WTC11 (cell line): ENCODE data around the gene CCDC74B. TPM values are rescaled to one million over a fixed set of nuclear protein-coding genes. Genes with fewer than 3 reads are reported as not detected.
"Not testable (repeated sequence)": the region's sequence is repeated elsewhere in the genome, so short reads cannot be mapped to it uniquely, and the experiment has no call there.

Experiments
- ATAC-seq: fragments of 200-7000 bp; cut with Tn5 transposase; 2 replicates; pipeline ENCODE4 v1.10.0; 2021; ENCODE audit warnings: mild to moderate bottlenecking, moderate library complexity
- CTCF ChIA-PET: fragments of 300-600 bp; sonication (Branson Sonifier 250); formaldehyde crosslinking; loops from one replicate; lab custom pipeline; 2021; ENCODE audit warnings: antibody characterized with exemption; lab: Charles Lee
- POLR2A ChIA-PET: fragments of 350-600 bp; sonication (Branson Sonifier 250); formaldehyde crosslinking; loops from one replicate; lab custom pipeline; 2021; ENCODE audit warnings: antibody characterized with exemption; lab: Charles Lee
- DNase-seq: peaks from one replicate; pipeline ENCODE4 v3.0.0; 2021; ENCODE audit warnings: low spot score
- H3K27ac Mint-ChIP-seq: 2 replicates; pipeline ENCODE4 v1.8.0; 2021; ENCODE audit warnings: mixed read lengths
- H3K27me3 Mint-ChIP-seq: 2 replicates; pipeline ENCODE4 v1.8.0; 2021; ENCODE audit warnings: low read depth, mild to moderate bottlenecking, moderate library complexity, mixed read lengths
- H3K36me3 Mint-ChIP-seq: 2 replicates; pipeline ENCODE4 v1.8.0; 2021; ENCODE audit warnings: mixed read lengths
- H3K4me1 Mint-ChIP-seq: 2 replicates; pipeline ENCODE4 v1.8.0; 2022; ENCODE audit warnings: mixed read lengths
- H3K4me3 Mint-ChIP-seq: 2 replicates; pipeline ENCODE4 v1.8.0; 2021; ENCODE audit warnings: mild to moderate bottlenecking, moderate library complexity, mixed read lengths
- H3K9me3 Mint-ChIP-seq: 2 replicates; pipeline ENCODE4 v1.8.0; 2021; ENCODE audit warnings: mixed read lengths
- CREB1 ChIP-seq: sonication (generic); formaldehyde crosslinking; IDR thresholded peaks from 2 replicates; pipeline ENCODE4 v1.8.0; 2023; ENCODE audit warnings: mild to moderate bottlenecking, missing genetic modification reagents
- CTCF ChIP-seq: fragments of 200-600 bp; IDR thresholded peaks from 2 replicates; pipeline ENCODE4 v1.8.0; 2022; ENCODE audit warnings: antibody characterized with exemption
- E2F4 ChIP-seq: sonication (generic); formaldehyde crosslinking; IDR thresholded peaks from 2 replicates; pipeline ENCODE4 v1.8.1; 2022; ENCODE audit warnings: low read depth, mild to moderate bottlenecking, moderate library complexity, missing genetic modification reagents, borderline replicate concordance
- MLX ChIP-seq: sonication (generic); formaldehyde crosslinking; IDR thresholded peaks from 2 replicates; pipeline ENCODE4 v1.8.1; 2023; ENCODE audit warnings: mild to moderate bottlenecking, missing genetic modification reagents, moderate library complexity
- PRDM15 ChIP-seq: sonication (generic); formaldehyde crosslinking; IDR thresholded peaks from 2 replicates; pipeline ENCODE4 v1.8.0; 2022; ENCODE audit warnings: missing genetic modification reagents
- PRRX2 ChIP-seq: fragments of 250-450 bp; sonication (Bioruptor Pico); IDR thresholded peaks from 2 replicates; pipeline ENCODE4 v1.8.0; 2021; ENCODE audit warnings: mild to moderate bottlenecking
- ZMAT4 ChIP-seq: fragments of 250-450 bp; sonication (Bioruptor Pico); IDR thresholded peaks from 2 replicates; pipeline ENCODE4 v1.9.0; 2021; ENCODE audit warnings: mild to moderate bottlenecking
- ZNF121 ChIP-seq: sonication (generic); formaldehyde crosslinking; IDR thresholded peaks from 2 replicates; pipeline ENCODE4 v1.8.0; 2023; ENCODE audit warnings: missing genetic modification reagents
- ZNF232 ChIP-seq: sonication (generic); formaldehyde crosslinking; IDR thresholded peaks from 2 replicates; pipeline ENCODE4 v1.8.0; 2022; ENCODE audit warnings: mild to moderate bottlenecking, missing genetic modification reagents
- ZNF281 ChIP-seq: sonication (generic); formaldehyde crosslinking; IDR thresholded peaks from 2 replicates; pipeline ENCODE4 v1.8.0; 2023; ENCODE audit warnings: mild to moderate bottlenecking, missing genetic modification reagents
- total RNA-seq: library from RNA; stranded (reverse); gene quantifications from 3 replicates; pipeline ENCODE4 v1.2.3, GENCODE V29; 2021

CCDC74B gene
- total RNA-seq, 1 experiment from 2014 or later, result 5.4 TPM

GRCh38 chr2:130188958-130189357 is 44.0 kb upstream of the CCDC74B start:
- POLR2A ChIA-PET, H3K9me3 Mint-ChIP-seq, H3K27me3 Mint-ChIP-seq, H3K36me3 Mint-ChIP-seq, ATAC-seq, H3K4me3 Mint-ChIP-seq, CTCF ChIA-PET, H3K27ac Mint-ChIP-seq, H3K4me1 Mint-ChIP-seq, DNase-seq: not testable (repeated sequence)

GRCh38 chr2:130187859-130188792 is 43.2 kb upstream of the CCDC74B start:
- H3K4me3 Mint-ChIP-seq, H3K27me3 Mint-ChIP-seq, H3K36me3 Mint-ChIP-seq, DNase-seq, POLR2A ChIA-PET, H3K27ac Mint-ChIP-seq, H3K9me3 Mint-ChIP-seq, H3K4me1 Mint-ChIP-seq: not testable (repeated sequence)
- CTCF ChIA-PET, result interaction anchor here (0.6 kb wide), 1 partner anchor 125 kb away, joined by 3 read pairs; no protein-coding TSS in a partner anchor
- peak; percentile 6; the same call in 1 of the 2 replicates for ATAC-seq

- ChIA-PET CTCF (no interaction called here), POLR2A (no interaction called here)
- Mint-ChIP-seq H3K27ac (no peak overlapping the region), H3K4me1 (peaks cover 7% of the 10 kb centered on the region), H3K27me3 (no peaks in the 10 kb centered on the region), H3K9me3 (no peaks in the 10 kb centered on the region), H3K4me3 (no peak overlapping the region), H3K36me3 (no peaks in the 10 kb centered on the region)
- TF ChIP-seq CREB1 (no peak), ZNF121 (CRISPR knock-in tag) (0 out of 2 replicates have a peak, but pooled peaks have one; percentile 20), E2F4 (CRISPR knock-in tag) (no peak), ZNF232 (no peak), CTCF (no peak), ZMAT4 (CRISPR knock-in tag) (no peak), MLX (no peak)
- DNase-seq (no peak), ATAC-seq (no peak)
Observed at GRCh38 chr2:130187268-130187667, 42.4 kb upstream of the CCDC74B start.

- H3K36me3 Mint-ChIP-seq, result no peaks in the 10 kb centered on the region
- ATAC-seq, result no peak
Observed at GRCh38 chr2:130186391-130186790, 41.5 kb upstream of the CCDC74B start.

More at GRCh38 chr2:130186391-130186790, 41.5 kb upstream of the CCDC74B start:
- H3K27me3 Mint-ChIP-seq, result no peaks in the 10 kb centered on the region
- no peak overlapping the region for H3K4me3 Mint-ChIP-seq
- POLR2A ChIA-PET, result no interaction called here
- TF ChIP-seq ZNF281 (CRISPR knock-in tag) (no peak), MLX (no peak), PRDM15 (CRISPR knock-in tag) (no peak), PRRX2 (CRISPR knock-in tag) (no peak)
- H3K4me1 Mint-ChIP-seq, result peaks cover 7% of the 10 kb centered on the region
- no peaks in the 10 kb centered on the region for H3K9me3 Mint-ChIP-seq
- CTCF ChIA-PET, result no interaction called here
- no peak for DNase-seq
- no peak overlapping the region for H3K27ac Mint-ChIP-seq
